SK-N-SH (cell line): Measurements from ENCODE around the gene MAK.

ENCODE experiments used
- CTCF ChIP-seq: fragments of 200-600 bp; sonication (generic); IDR thresholded peaks from 2 replicates; pipeline ENCODE4 v1.6.1; 2017; ENCODE audit warnings: antibody characterized with exemption, mild to moderate bottlenecking, moderate library complexity
- EP300 ChIP-seq, 2 experiments: IDR thresholded peaks; 2 replicates each; pipeline versions ENCODE4 v1.4.0 to v1.6.1; 2012; ENCODE audit warnings: borderline replicate concordance in 1 of 2, low read depth in 1 of 2, low read length in 1 of 2
- POLR2AphosphoS5 ChIP-seq: IDR thresholded peaks from 2 replicates; pipeline ENCODE4 v1.6.1; 2012; ENCODE audit warnings: low read depth, low read length
- RFX5 ChIP-seq: IDR thresholded peaks from 2 replicates; pipeline ENCODE4 v1.6.1; 2012; ENCODE audit warnings: mild to moderate bottlenecking, improper control_type of control experiment, low read length

- no peak for TF ChIP-seq POLR2AphosphoS5
- TF ChIP-seq CTCF = no peak
- no peak for TF ChIP-seq EP300 (IDR thresholded peaks at IDR 0.05; ENCODE audit: borderline replicate concordance in 1 of 2, low read depth in 1 of 2, low read length in 1 of 2)
- no peak for TF ChIP-seq RFX5
These were observed 6.7 kb downstream of the MAK start for GRCh38 chr6:10831609-10832008.
